ENCODE results near the gene HOXD13. TPM values are rescaled to one million over a fixed set of nuclear protein-coding genes. Genes with fewer than 3 reads are reported as not detected.

HOXD13 gene
- total RNA-seq, 1 experiment from 2014 or later: not detected

GRCh38 chr2:176115883-176116813 is 23.6 kb downstream of the HOXD13 start, which contains the start of gene HOXD10:
Gene HOXD10 (plus strand): TSS chr2:176116778. CDS start chr2:176116834, 56 bp downstream.
- Histone ChIP-seq H3K27me3 (replicated peaks; ENCODE audit: control insufficient read depth, insufficient read depth, low read length) (peaks cover 8% of the 10 kb centered on the region), H3K36me3 (ENCODE audit: control insufficient read depth, insufficient read depth, low read length) (no peaks in the 10 kb centered on the region), H3K9me3 (no peaks in the 10 kb centered on the region), H3K4me1 (no peaks in the 10 kb centered on the region), H3K4me3 (ENCODE audit: low read depth, low read length) (peak within 1 kb of the TSS; percentile 19; the same call in 1 of the 2 replicates)
- ChIA-PET CTCF (no interaction called here), POLR2A (no interaction called here)
- no peak within 1 kb of the TSS for H3K27ac Mint-ChIP-seq (ENCODE audit: unreplicated experiment)
- intact Hi-C loops (cut with micrococcal nuclease; ENCODE audit: unreplicated experiment): no loop called here
- DNase-seq: peak; percentile 79 to 81
- no peaks in the 10 kb centered on the region for H3K4me1 Mint-ChIP-seq (ENCODE audit: low read depth, unreplicated experiment)
- H3K9me3 Mint-ChIP-seq (ENCODE audit: unreplicated experiment): no peaks in the 10 kb centered on the region
- peak within 1 kb of the TSS; percentile 61 for H3K4me3 Mint-ChIP-seq (ENCODE audit: unreplicated experiment)
- no TSS peak for BruUV-seq (replicated peaks)
- H3K36me3 Mint-ChIP-seq (ENCODE audit: insufficient read depth, unreplicated experiment): no peaks in the 10 kb centered on the region
- peaks cover 65% of the 10 kb centered on the region for H3K27me3 Mint-ChIP-seq (ENCODE audit: insufficient read depth, unreplicated experiment)
- TF ChIP-seq, protein P1, sequence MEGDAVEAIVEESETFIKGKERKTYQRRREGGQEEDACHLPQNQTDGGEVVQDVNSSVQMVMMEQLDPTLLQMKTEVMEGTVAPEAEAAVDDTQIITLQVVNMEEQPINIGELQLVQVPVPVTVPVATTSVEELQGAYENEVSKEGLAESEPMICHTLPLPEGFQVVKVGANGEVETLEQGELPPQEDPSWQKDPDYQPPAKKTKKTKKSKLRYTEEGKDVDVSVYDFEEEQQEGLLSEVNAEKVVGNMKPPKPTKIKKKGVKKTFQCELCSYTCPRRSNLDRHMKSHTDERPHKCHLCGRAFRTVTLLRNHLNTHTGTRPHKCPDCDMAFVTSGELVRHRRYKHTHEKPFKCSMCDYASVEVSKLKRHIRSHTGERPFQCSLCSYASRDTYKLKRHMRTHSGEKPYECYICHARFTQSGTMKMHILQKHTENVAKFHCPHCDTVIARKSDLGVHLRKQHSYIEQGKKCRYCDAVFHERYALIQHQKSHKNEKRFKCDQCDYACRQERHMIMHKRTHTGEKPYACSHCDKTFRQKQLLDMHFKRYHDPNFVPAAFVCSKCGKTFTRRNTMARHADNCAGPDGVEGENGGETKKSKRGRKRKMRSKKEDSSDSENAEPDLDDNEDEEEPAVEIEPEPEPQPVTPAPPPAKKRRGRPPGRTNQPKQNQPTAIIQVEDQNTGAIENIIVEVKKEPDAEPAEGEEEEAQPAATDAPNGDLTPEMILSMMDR (IDR thresholded peaks at IDR 0.05; ENCODE audit: insufficient read depth in 1 of 2, low read depth in 1 of 2, low read length in 1 of 2, severe bottlenecking in 1 of 2, unreplicated experiment in 1 of 2): peak; percentile 43 to 49

GRCh38 chr2:176117162-176117822 is 24.8 kb downstream of the HOXD13 start:
- no peaks in the 10 kb centered on the region for H3K36me3 Mint-ChIP-seq (ENCODE audit: insufficient read depth, unreplicated experiment)
- H3K4me1 ChIP-seq: no peaks in the 10 kb centered on the region
- no peaks in the 10 kb centered on the region for H3K4me1 Mint-ChIP-seq (ENCODE audit: low read depth, unreplicated experiment)
- H3K9me3 ChIP-seq: no peaks in the 10 kb centered on the region
- H3K27me3 ChIP-seq (replicated peaks; ENCODE audit: control insufficient read depth, insufficient read depth, low read length): peaks cover 10% of the 10 kb centered on the region
- no peak overlapping the region for H3K27ac Mint-ChIP-seq (ENCODE audit: unreplicated experiment)
- DNase-seq: no peak
- POLR2A ChIA-PET: no interaction called here
- CTCF ChIA-PET: no interaction called here
- H3K9me3 Mint-ChIP-seq (ENCODE audit: unreplicated experiment): no peaks in the 10 kb centered on the region
- TF ChIP-seq, protein P1 (IDR thresholded peaks at IDR 0.05; ENCODE audit: insufficient read depth in 1 of 2, low read depth in 1 of 2, low read length in 1 of 2, severe bottlenecking in 1 of 2, unreplicated experiment in 1 of 2): no peak
- intact Hi-C loops (cut with micrococcal nuclease; ENCODE audit: unreplicated experiment): no loop called here
- BruUV-seq (replicated peaks): no TSS peak
- H3K27me3 Mint-ChIP-seq (ENCODE audit: insufficient read depth, unreplicated experiment): peaks cover 65% of the 10 kb centered on the region
- H3K4me3 Mint-ChIP-seq (ENCODE audit: unreplicated experiment): peak overlapping the region; percentile 61
- no peak overlapping the region for H3K4me3 ChIP-seq (ENCODE audit: low read depth, low read length)
- H3K36me3 ChIP-seq (ENCODE audit: control insufficient read depth, insufficient read depth, low read length): no peaks in the 10 kb centered on the region

DNA sequence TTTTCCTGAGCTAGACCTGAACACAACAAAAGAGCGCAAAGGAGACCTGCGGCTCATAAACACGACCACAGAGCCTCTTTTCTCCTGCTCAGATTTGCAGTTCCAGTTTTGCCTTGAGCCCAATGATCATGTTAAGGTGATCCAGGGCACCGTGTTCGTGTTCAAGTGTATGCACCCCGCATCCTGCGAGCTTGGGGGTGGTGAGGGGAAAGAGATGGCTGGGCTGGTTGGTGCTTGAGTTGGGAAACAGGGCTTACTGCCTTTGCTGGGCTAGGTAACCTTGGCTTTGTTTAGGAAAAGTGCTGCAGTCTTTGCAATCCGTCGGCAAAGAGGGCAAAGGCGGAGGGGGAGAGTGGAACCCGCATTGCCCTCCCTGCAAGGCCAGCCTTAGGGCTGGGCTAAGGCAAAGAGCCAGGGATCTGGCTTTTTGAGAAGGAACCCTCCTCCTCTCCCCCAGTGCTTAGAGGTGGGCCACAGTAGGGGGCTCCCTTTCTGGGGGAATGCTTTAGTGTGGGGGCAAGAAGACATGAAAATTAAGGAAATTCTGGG is 25.4 kb downstream of the HOXD13 start:
- Histone ChIP-seq H3K27me3 (replicated peaks; ENCODE audit: control insufficient read depth, insufficient read depth, low read length) (peaks cover 8% of the 10 kb centered on the region), H3K4me3 (ENCODE audit: low read depth, low read length) (no peak overlapping the region), H3K36me3 (ENCODE audit: control insufficient read depth, insufficient read depth, low read length) (no peaks in the 10 kb centered on the region), H3K4me1 (peaks cover 3% of the 10 kb centered on the region; the same call in 1 of the 2 replicates), H3K9me3 (no peaks in the 10 kb centered on the region)
- H3K4me3 Mint-ChIP-seq (ENCODE audit: unreplicated experiment): no peak overlapping the region
- TF ChIP-seq, protein P1 (IDR thresholded peaks at IDR 0.05; ENCODE audit: insufficient read depth in 1 of 2, low read depth in 1 of 2, low read length in 1 of 2, severe bottlenecking in 1 of 2, unreplicated experiment in 1 of 2): no peak
- no peak for DNase-seq
- H3K36me3 Mint-ChIP-seq (ENCODE audit: insufficient read depth, unreplicated experiment): no peaks in the 10 kb centered on the region
- peaks cover 64% of the 10 kb centered on the region for H3K27me3 Mint-ChIP-seq (ENCODE audit: insufficient read depth, unreplicated experiment)
- ChIA-PET POLR2A (no interaction called here), CTCF (no interaction called here)
- no peaks in the 10 kb centered on the region for H3K9me3 Mint-ChIP-seq (ENCODE audit: unreplicated experiment)
- no peaks in the 10 kb centered on the region for H3K4me1 Mint-ChIP-seq (ENCODE audit: low read depth, unreplicated experiment)
- intact Hi-C loops (cut with micrococcal nuclease; ENCODE audit: unreplicated experiment): no loop called here
- no peak overlapping the region for H3K27ac Mint-ChIP-seq (ENCODE audit: unreplicated experiment)
- BruUV-seq (replicated peaks): no TSS peak
